Neural progenitor cell (in vitro differentiated cells): ENCODE measurements around the gene C22orf39. TPM values are rescaled to one million over a fixed set of nuclear protein-coding genes. Genes with fewer than 3 reads are reported as not detected.

ENCODE experiments used
- DNase-seq: peaks from one replicate; pipeline ENCODE4 v3.0.0-alpha.2; 2016; ENCODE audit warnings: low spot score
- H2AFZ ChIP-seq: fragments of 200-600 bp; sonication (generic); replicated peaks from 2 replicates; pipeline ENCODE4 v1.6.1; 2016; ENCODE audit warnings: antibody characterized with exemption
- H3F3A ChIP-seq: fragments of 200-600 bp; sonication (generic); 2 replicates; pipeline ENCODE4 v1.6.1; 2016; ENCODE audit warnings: antibody characterized with exemption, low read depth
- H3K27ac ChIP-seq: fragments of 200-600 bp; sonication (generic); 2 replicates; pipeline ENCODE4 v1.5.1; 2016; ENCODE audit warnings: mild to moderate bottlenecking
- H3K27me3 ChIP-seq: fragments of 200-600 bp; sonication (generic); 2 replicates; pipeline ENCODE4 v1.6.1; 2016; ENCODE audit warnings: mild to moderate bottlenecking, moderate library complexity
- H3K36me3 ChIP-seq: fragments of 200-600 bp; sonication (generic); 2 replicates; pipeline ENCODE4 v1.5.1; 2016
- H3K4me1 ChIP-seq: fragments of 200-600 bp; sonication (generic); 2 replicates; pipeline ENCODE4 v1.6.1; 2016; ENCODE audit warnings: mixed run types
- H3K4me2 ChIP-seq: fragments of 200-600 bp; sonication (generic); 2 replicates; pipeline ENCODE4 v1.6.1; 2016
- H3K4me3 ChIP-seq: fragments of 200-600 bp; sonication (generic); 2 replicates; pipeline ENCODE4 v1.5.1; 2016
- H3K79me2 ChIP-seq: fragments of 200-600 bp; sonication (generic); 2 replicates; pipeline ENCODE4 v1.6.1; 2016; ENCODE audit warnings: low read depth
- H3K9ac ChIP-seq: fragments of 200-600 bp; sonication (generic); 2 replicates; pipeline ENCODE4 v1.6.1; 2016
- H3K9me3 ChIP-seq: fragments of 200-600 bp; sonication (generic); 2 replicates; pipeline ENCODE4 v1.5.1; 2016; ENCODE audit warnings: low read depth
- H4K20me1 ChIP-seq: fragments of 200-600 bp; sonication (generic); 2 replicates; pipeline ENCODE4 v1.6.1; 2016; ENCODE audit warnings: low read depth
- H3K27ac Mint-ChIP-seq: 3 replicates; pipeline ENCODE4 v1.8.0; 2021; ENCODE audit warnings: mixed read lengths
- H3K27me3 Mint-ChIP-seq: 2 replicates; pipeline ENCODE4 v1.8.0; 2022; ENCODE audit warnings: low read depth, mild to moderate bottlenecking, inconsistent platforms, moderate library complexity, mixed read lengths; ENCODE audit not compliant: insufficient read depth
- H3K36me3 Mint-ChIP-seq: 3 replicates; pipeline ENCODE4 v1.8.0; 2021; ENCODE audit warnings: mixed read lengths
- H3K4me1 Mint-ChIP-seq: 3 replicates; pipeline ENCODE4 v1.8.0; 2021; ENCODE audit warnings: mixed read lengths
- H3K4me3 Mint-ChIP-seq: 3 replicates; pipeline ENCODE4 v1.8.0; 2021; ENCODE audit warnings: mild to moderate bottlenecking, moderate library complexity, mixed read lengths
- H3K9me3 Mint-ChIP-seq: 3 replicates; pipeline ENCODE4 v1.8.0; 2020; ENCODE audit warnings: mixed read lengths
- EZH2 ChIP-seq: fragments of 200-600 bp; sonication (generic); IDR thresholded peaks from 2 replicates; pipeline ENCODE4 v1.6.1; 2017; ENCODE audit warnings: antibody characterized with exemption, mild to moderate bottlenecking, moderate library complexity
- EZH2phosphoT487 ChIP-seq: fragments of 200-600 bp; sonication (generic); IDR thresholded peaks from 2 replicates; pipeline ENCODE4 v1.6.1; 2017; ENCODE audit warnings: antibody characterized with exemption
- total RNA-seq: library from RNA; depleted of rRNA; stranded (reverse); fragments of >200 nt; gene quantifications from 2 replicates; pipeline ENCODE4 v1.2.3, GENCODE V29; 2015; ENCODE audit warnings: low replicate concordance
- TF ChIP-seq, protein P1 (sequence below): fragments of 200-600 bp; sonication (generic); IDR thresholded peaks from 2 replicates; pipeline ENCODE4 v1.5.1; 2017; ENCODE audit warnings: antibody characterized with exemption, mild to moderate bottlenecking

C22orf39 gene
- total RNA-seq, 1 donor from 2014 or later, result 49.5 TPM

GRCh38 chr22:19495562-19496323 lies 48.2 kb upstream of the C22orf39 start:
- Histone ChIP-seq H3K4me3 (no peak overlapping the region), H3K9ac (no peak overlapping the region), H3K9me3 (no peaks in the 10 kb centered on the region), H2AFZ (no peak overlapping the region), H3K27me3 (no peaks in the 10 kb centered on the region), H3K36me3 (no peaks in the 10 kb centered on the region), H3K4me1 (no peaks in the 10 kb centered on the region), H3K4me2 (no peak overlapping the region), H4K20me1 (no peaks in the 10 kb centered on the region), H3F3A (no peaks in the 10 kb centered on the region), H3K79me2 (no peaks in the 10 kb centered on the region), H3K27ac (no peak overlapping the region)
- Mint-ChIP-seq H3K4me1 (no peaks in the 10 kb centered on the region), H3K27me3 (no peaks in the 10 kb centered on the region), H3K36me3 (peaks cover 7% of the 10 kb centered on the region), H3K27ac (no peak overlapping the region), H3K4me3 (no peak overlapping the region), H3K9me3 (no peaks in the 10 kb centered on the region)
- TF ChIP-seq EZH2 (no peak), EZH2phosphoT487 (no peak)
- TF ChIP-seq, protein P1, sequence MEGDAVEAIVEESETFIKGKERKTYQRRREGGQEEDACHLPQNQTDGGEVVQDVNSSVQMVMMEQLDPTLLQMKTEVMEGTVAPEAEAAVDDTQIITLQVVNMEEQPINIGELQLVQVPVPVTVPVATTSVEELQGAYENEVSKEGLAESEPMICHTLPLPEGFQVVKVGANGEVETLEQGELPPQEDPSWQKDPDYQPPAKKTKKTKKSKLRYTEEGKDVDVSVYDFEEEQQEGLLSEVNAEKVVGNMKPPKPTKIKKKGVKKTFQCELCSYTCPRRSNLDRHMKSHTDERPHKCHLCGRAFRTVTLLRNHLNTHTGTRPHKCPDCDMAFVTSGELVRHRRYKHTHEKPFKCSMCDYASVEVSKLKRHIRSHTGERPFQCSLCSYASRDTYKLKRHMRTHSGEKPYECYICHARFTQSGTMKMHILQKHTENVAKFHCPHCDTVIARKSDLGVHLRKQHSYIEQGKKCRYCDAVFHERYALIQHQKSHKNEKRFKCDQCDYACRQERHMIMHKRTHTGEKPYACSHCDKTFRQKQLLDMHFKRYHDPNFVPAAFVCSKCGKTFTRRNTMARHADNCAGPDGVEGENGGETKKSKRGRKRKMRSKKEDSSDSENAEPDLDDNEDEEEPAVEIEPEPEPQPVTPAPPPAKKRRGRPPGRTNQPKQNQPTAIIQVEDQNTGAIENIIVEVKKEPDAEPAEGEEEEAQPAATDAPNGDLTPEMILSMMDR, result no peak
- DNase-seq, result no peak

DNA sequence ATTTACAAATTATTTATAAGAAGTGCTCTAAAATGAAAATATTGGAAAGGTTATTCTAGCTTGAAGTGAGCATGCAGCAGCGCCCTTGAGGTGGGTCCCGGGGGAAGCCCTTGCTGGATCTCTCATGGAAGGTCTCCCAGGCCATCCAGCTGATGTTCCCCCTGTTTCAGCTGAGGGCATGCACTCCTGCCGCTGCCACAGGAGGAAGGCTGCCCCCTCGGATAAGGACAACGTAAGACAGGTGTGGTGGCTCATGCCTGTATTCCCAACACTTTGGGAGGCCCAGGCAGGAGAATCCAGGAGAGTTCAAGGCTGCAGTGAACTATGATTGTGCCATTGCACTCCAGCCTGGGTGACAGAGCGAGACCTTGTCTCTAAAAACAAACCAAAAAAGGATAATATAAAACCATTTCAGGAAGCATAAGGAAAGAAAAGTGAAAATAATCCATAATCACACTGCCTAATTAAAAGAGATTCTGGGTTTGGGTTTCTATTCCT lies 47.2 kb upstream of the C22orf39 start:
- Histone ChIP-seq H3K27ac (no peak overlapping the region), H3K9me3 (no peaks in the 10 kb centered on the region), H2AFZ (no peak overlapping the region), H3K36me3 (no peaks in the 10 kb centered on the region), H4K20me1 (peaks cover 2% of the 10 kb centered on the region), H3K9ac (no peak overlapping the region), H3K27me3 (no peaks in the 10 kb centered on the region), H3K4me1 (no peaks in the 10 kb centered on the region), H3K79me2 (no peaks in the 10 kb centered on the region), H3K4me3 (no peak overlapping the region), H3K4me2 (no peak overlapping the region), H3F3A (no peaks in the 10 kb centered on the region)
- no peak overlapping the region for H3K27ac Mint-ChIP-seq
- TF ChIP-seq, protein P1, result no peak
- no peak for TF ChIP-seq EZH2phosphoT487
- no peak for TF ChIP-seq EZH2
- no peak overlapping the region for H3K4me3 Mint-ChIP-seq
- H3K4me1 Mint-ChIP-seq, result no peaks in the 10 kb centered on the region
- H3K27me3 Mint-ChIP-seq, result no peaks in the 10 kb centered on the region
- no peak for DNase-seq
- H3K9me3 Mint-ChIP-seq, result no peaks in the 10 kb centered on the region
- H3K36me3 Mint-ChIP-seq, result peaks cover 7% of the 10 kb centered on the region

- H3K27me3 ChIP-seq, result no peaks in the 10 kb centered on the region
- H4K20me1 ChIP-seq, result peaks cover 6% of the 10 kb centered on the region
- no peaks in the 10 kb centered on the region for H3F3A ChIP-seq
- no peak overlapping the region for H3K4me3 ChIP-seq
- H2AFZ ChIP-seq, result no peak overlapping the region
- no peaks in the 10 kb centered on the region for H3K36me3 ChIP-seq
- Mint-ChIP-seq H3K4me3 (no peak overlapping the region), H3K4me1 (no peaks in the 10 kb centered on the region), H3K36me3 (peaks cover 7% of the 10 kb centered on the region), H3K27ac (no peak overlapping the region), H3K27me3 (no peaks in the 10 kb centered on the region), H3K9me3 (no peaks in the 10 kb centered on the region)
- H3K9me3 ChIP-seq, result no peaks in the 10 kb centered on the region
- H3K27ac ChIP-seq, result no peak overlapping the region
- H3K9ac ChIP-seq, result no peak overlapping the region
- H3K79me2 ChIP-seq, result no peaks in the 10 kb centered on the region
- H3K4me2 ChIP-seq, result no peak overlapping the region
- DNase-seq, result no peak
- H3K4me1 ChIP-seq, result no peaks in the 10 kb centered on the region
- TF ChIP-seq EZH2, result no peak
- TF ChIP-seq, protein P1, result no peak
- TF ChIP-seq EZH2phosphoT487, result no peak
These were observed 46.6 kb upstream of the C22orf39 start for GRCh38 chr22:19494001-19494560.
